ENCODE data around the gene DUSP14.
"Not testable (repeated sequence)": the region's sequence is repeated elsewhere in the genome, so short reads cannot be mapped to it uniquely, and the experiment has no call there.

Gene DUSP14

DNA sequence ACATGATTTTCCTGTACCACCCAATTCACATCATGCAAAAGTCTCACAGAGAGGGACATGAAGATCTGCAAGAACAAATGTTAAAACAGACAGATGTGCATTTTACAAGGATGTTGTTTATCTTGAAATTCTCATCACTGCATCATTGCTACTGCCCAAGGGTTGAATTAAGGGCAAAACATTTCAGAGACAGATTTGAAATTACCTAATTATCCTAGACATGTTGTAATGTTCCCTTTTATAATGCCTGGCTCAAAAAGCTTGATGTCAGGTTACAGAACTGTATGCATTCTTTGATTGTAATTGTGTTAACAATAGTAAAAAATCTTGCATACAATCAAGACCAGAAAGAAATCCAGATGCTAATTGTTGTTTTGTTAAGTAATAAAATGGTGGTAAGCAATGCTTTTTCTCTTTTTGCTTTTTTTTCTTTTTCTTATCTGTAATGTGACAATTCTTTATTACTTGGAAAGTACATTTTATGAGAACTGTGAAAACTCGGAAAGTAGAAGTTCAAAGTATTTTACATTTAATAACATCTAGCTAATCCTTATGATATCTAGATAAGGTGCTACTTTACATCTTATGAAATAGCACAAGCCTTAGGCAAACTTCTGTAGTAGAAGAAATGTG, 3.6 kb upstream of the DUSP14 start:
- no peak for DNase-seq (ENCODE audit: low read depth in 2 of 2)

DNA sequence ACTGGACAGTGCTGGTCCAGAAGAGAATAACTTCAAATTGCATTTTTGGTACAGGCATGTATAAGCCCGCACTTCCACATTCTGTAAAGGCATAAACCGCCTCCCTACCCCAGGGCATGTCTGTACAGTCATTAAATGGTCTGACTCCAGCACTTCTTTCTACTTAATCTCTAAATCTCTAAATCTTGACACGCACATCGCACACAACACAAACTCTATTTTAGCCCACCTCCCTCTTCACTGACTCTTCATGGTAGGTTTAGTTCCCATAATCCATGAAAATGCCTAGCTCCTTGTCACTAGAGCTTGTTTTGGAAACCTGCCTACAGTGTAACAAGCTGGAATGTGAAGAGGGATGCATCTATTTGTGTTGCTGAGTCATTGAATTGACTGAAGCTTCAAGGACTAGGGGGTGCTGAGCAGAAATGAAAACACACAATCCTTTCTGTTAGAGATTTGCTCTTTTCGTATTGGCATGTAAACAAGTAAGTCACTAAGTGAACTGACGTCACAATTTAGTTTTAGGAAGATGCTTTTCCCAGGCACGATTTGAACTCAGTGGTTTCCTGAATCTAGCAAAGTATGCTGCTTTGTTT, 1.6 kb upstream of the DUSP14 start:
- DNase-seq (ENCODE audit: low read depth in 2 of 2) = no peak

GRCh38 chr17:37488607-37489196, 989 bp upstream of the DUSP14 start:
- DNase-seq (ENCODE audit: low read depth in 2 of 2) = peak; percentile 20 to 63

DNA sequence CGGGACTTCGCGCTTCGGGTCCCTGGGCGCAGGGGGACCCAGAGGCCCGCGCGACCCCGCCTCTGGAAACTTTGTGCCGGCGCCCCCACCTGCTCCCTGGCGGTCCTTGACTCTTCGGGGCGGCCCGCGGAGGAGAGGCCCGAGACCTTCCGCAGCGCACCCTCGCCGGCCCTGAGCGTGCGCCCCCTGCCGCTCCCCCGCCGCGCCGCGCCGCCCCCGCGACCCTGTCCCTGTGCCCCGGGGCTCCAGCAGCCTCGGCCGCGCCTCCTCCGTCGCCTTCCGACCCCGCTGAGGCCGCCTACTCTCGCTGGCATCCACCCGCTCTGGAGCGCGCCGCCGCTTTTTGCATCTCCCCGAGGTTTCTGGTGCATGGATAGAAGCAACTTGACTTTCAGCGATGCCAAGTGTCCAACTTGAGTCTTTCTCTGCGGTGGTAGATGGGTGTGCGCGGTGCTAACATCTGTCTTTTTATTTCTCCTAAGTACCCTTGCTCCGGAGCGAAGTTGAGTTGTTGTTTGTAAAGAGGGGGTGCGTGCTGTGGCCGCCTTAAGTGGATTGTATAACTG, 414 bp downstream of the DUSP14 start:
- peak; percentile 67 to 75 for DNase-seq (ENCODE audit: low read depth in 2 of 2)

- no peak for DNase-seq (ENCODE audit: low read depth in 2 of 2)
Observed at GRCh38 chr17:37490638-37491614, 1.2 kb downstream of the DUSP14 start.

GRCh38 chr17:37492167-37492566, 2.5 kb downstream of the DUSP14 start:
- DNase-seq (ENCODE audit: low read depth in 2 of 2) = no peak

GRCh38 chr17:37493249-37494027, 3.7 kb downstream of the DUSP14 start:
- no peak for DNase-seq (ENCODE audit: low read depth in 2 of 2)

GRCh38 chr17:37494401-37494831, 4.7 kb downstream of the DUSP14 start:
- DNase-seq (ENCODE audit: low read depth in 2 of 2) = no peak

GRCh38 chr17:37494971-37495370, 5.3 kb downstream of the DUSP14 start:
- no peak for DNase-seq (ENCODE audit: low read depth in 2 of 2)

GRCh38 chr17:37500378-37500777, 10.7 kb downstream of the DUSP14 start:
- DNase-seq (ENCODE audit: low read depth in 2 of 2) = no peak

GRCh38 chr17:37502009-37502936, 12.6 kb downstream of the DUSP14 start:
- DNase-seq (ENCODE audit: low read depth in 2 of 2) = no peak

GRCh38 chr17:37503148-37503547, 13.5 kb downstream of the DUSP14 start:
- no peak for DNase-seq (ENCODE audit: low read depth in 2 of 2)

GRCh38 chr17:37505333-37505732, 15.6 kb downstream of the DUSP14 start:
- DNase-seq (ENCODE audit: low read depth in 2 of 2) = no peak

- DNase-seq (ENCODE audit: low read depth in 2 of 2) = no peak
Observed at GRCh38 chr17:37506678-37507077, 17.0 kb downstream of the DUSP14 start.

GRCh38 chr17:37507111-37507510, 17.4 kb downstream of the DUSP14 start:
- DNase-seq (ENCODE audit: low read depth in 2 of 2) = no peak

GRCh38 chr17:37510056-37510455, 20.4 kb downstream of the DUSP14 start:
- DNase-seq (ENCODE audit: low read depth in 2 of 2) = no peak

GRCh38 chr17:37511642-37512041, 22.0 kb downstream of the DUSP14 start:
- not testable (repeated sequence) for DNase-seq (ENCODE audit: low read depth in 2 of 2)

- no peak for DNase-seq (ENCODE audit: low read depth in 2 of 2)
Observed at GRCh38 chr17:37512442-37513068, 22.9 kb downstream of the DUSP14 start.

- no peak for DNase-seq (ENCODE audit: low read depth in 2 of 2)
Observed at GRCh38 chr17:37513711-37514110, 24.0 kb downstream of the DUSP14 start.

Data from stimulated activated CD8-positive, alpha-beta memory T cell treated with anti-CD3 and anti-CD28 coated beads, Interleukin-15, amount 100 ng/mL, for 48 hours (primary cell).